GM19372 (cell line): Measurements from ENCODE around the gene TMEM86A.

Source experiments
- ATAC-seq: cut with Tn5 transposase; IDR thresholded peaks from one replicate; pipeline ENCODE4 v1.9.1; 2021; ENCODE audit warnings: mild to moderate bottlenecking, low read depth, moderate library complexity; ENCODE audit not compliant: unreplicated experiment

Gene TMEM86A

GRCh38 chr11:18749681-18750319, 51.2 kb downstream of the TMEM86A start:
- no peak for ATAC-seq

GRCh38 chr11:18750944-18751343, 52.4 kb downstream of the TMEM86A start:
- no peak for ATAC-seq

- no peak for ATAC-seq
Observed at GRCh38 chr11:18752502-18752901, 53.9 kb downstream of the TMEM86A start.

GRCh38 chr11:18754308-18754707, 55.7 kb downstream of the TMEM86A start:
- ATAC-seq: no peak
